A549 treated with RU486 at 1 μM for 4 hours (cell line): ENCODE data around the gene MAP3K19. TPM values are rescaled to one million over a fixed set of nuclear protein-coding genes. Genes with fewer than 3 reads are reported as not detected.

ENCODE experiments used
- total RNA-seq: library from RNA; stranded (reverse); fragments of 200-300 nt; extraction: Qiagen RNA extraction; gene quantifications from 5 replicates; pipeline ENCODE4 v1.2.3, GENCODE V29; 2022; ENCODE audit warnings: low read depth

Gene MAP3K19, protein sequence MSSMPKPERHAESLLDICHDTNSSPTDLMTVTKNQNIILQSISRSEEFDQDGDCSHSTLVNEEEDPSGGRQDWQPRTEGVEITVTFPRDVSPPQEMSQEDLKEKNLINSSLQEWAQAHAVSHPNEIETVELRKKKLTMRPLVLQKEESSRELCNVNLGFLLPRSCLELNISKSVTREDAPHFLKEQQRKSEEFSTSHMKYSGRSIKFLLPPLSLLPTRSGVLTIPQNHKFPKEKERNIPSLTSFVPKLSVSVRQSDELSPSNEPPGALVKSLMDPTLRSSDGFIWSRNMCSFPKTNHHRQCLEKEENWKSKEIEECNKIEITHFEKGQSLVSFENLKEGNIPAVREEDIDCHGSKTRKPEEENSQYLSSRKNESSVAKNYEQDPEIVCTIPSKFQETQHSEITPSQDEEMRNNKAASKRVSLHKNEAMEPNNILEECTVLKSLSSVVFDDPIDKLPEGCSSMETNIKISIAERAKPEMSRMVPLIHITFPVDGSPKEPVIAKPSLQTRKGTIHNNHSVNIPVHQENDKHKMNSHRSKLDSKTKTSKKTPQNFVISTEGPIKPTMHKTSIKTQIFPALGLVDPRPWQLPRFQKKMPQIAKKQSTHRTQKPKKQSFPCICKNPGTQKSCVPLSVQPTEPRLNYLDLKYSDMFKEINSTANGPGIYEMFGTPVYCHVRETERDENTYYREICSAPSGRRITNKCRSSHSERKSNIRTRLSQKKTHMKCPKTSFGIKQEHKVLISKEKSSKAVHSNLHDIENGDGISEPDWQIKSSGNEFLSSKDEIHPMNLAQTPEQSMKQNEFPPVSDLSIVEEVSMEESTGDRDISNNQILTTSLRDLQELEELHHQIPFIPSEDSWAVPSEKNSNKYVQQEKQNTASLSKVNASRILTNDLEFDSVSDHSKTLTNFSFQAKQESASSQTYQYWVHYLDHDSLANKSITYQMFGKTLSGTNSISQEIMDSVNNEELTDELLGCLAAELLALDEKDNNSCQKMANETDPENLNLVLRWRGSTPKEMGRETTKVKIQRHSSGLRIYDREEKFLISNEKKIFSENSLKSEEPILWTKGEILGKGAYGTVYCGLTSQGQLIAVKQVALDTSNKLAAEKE (N-terminal part only)
- total RNA-seq = not detected in 5 replicates

DNA sequence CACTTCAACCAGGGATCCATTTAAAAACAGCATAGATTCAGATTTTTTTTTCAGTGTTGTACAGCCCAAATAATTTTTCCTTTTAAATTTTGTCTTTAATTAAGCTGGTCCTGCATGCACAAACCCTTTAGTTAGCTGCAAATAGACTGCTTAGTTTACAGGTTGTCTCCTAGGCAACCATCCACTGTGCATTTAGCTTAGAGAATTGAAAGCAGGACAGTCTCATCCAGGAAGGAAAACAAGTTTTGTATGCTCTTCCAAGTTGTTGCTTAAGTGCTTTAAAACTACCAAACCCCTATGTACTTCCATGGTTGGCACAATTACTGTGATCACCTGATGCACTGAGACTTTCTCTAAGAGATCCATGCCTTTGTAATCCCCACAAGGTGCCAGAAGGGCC lies at the start of gene MAP3K19:
MAP3K19 (minus strand) TSS at position 148 of the 400 bp plus-strand sequence. CDS start 22,800 bp downstream, outside the sequence.

DNA sequence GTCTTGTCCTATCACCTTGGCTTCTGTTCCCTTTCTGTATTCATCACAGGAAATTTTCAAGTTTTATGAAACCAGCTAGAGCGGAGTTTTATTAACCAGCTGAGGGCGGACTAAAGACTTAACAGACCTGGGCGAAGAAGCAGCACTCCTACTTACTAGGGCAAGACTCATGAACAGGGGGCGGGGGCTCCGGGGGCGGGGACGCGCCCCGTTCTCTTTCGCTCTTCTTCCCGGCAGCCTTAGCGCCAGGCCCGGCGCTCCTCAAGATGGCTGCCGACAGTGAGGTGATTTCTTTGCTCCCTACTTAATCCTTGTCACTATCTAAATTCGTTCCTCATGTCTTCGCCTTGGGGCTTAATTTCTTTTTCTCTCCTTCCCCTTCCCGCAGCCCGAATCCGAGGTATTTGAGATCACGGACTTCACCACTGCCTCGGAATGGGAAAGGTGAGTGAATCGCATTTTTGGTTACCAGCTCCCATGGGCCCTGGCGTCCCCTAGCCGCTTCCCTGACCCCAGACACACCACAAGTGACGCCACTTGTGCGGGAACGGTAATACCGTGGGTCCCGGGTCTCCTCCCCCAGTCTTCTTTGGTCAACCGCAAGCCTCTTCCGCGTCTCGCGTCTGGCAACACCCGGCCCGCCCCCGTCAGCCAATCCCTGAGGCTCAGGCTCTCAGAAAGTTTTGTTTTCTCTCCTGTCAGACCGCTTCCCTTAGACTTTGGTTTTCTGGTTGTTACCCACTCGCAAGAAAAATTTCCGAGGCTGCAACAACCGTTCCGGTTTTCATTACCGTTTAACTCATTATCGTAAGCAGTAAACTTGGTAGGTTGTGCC lies 5.0 kb upstream of the MAP3K19 start, which contains the start of gene RAB3GAP1:
RAB3GAP1 (plus strand) TSS at position 251 of the 835 bp plus-strand sequence; CDS start at position 267, 16 bp downstream.

DNA sequence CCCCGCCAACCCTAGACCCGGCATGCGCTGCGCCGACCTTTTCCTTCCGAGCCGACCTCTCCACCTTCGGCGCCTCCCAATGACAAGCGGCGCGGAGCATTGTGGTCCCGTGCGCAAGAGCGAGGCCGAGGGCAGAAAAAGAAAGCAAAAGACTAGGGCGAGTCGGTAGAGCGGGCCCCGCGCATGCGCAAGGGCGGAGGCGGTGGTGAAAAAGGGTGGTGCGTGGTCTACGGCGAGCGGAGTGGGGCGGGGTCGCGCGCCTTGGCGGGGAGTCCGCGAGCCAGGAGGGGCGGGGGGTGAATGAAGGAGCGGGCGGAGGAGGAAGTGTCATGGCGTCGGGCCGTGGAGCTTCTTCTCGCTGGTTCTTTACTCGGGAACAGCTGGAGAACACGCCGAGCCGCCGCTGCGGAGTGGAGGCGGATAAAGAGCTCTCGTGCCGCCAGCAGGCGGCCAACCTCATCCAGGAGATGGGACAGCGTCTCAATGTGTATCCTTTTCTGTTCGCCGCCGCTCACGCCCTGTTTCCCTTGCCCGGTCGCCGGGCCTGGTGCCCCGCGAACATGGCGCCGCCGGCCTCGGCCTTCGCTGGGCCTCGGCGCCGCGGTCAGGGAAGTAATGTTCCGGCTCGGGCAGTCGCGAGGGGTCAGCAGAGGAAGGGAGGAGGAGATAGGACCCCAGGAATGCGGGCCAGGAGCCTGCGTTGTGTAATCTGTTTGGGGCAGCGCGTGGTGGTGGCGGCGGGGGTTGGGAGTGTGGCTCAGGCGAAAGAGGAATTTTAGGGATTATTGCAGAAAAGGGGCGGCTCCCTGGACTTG lies 128.5 kb downstream of the MAP3K19 start, which contains the start of gene CCNT2:
CCNT2 (plus strand) TSS at position 297 of the 815 bp plus-strand sequence; CDS start at position 330, 33 bp downstream.

Other genes with a start within 250 kb of the MAP3K19 start
- not detected in 5 replicates for gene ACMSD, start 208.8 kb downstream of the MAP3K19 start, total RNA-seq
- gene CCNT2, start 128.6 kb downstream of the MAP3K19 start, total RNA-seq = 5.7 to 11.3 TPM (median 9.5 TPM) in 5 replicates
- gene RAB3GAP1, start 4.8 kb upstream of the MAP3K19 start, total RNA-seq = 24.3 to 33.7 TPM (median 27.8 TPM) in 5 replicates